BLaER1 (cell line): ENCODE data around the gene MCOLN2.

Experiments used
- H3K27ac ChIP-seq: shearing (Covaris generic); formaldehyde crosslinking; 2 replicates; pipeline ENCODE4 v1.8.1; 2022
- H3K27me3 ChIP-seq: shearing (Covaris generic); formaldehyde crosslinking; 2 replicates; pipeline ENCODE4 v1.8.1; 2022
- H3K36me3 ChIP-seq: shearing (Covaris generic); formaldehyde crosslinking; 2 replicates; pipeline ENCODE4 v1.8.1; 2022
- H3K4me1 ChIP-seq: shearing (Covaris generic); formaldehyde crosslinking; 2 replicates; pipeline ENCODE4 v1.8.1; 2022
- H3K4me2 ChIP-seq: shearing (Covaris generic); formaldehyde crosslinking; 2 replicates; pipeline ENCODE4 v1.8.1; 2022
- H3K4me3 ChIP-seq: shearing (Covaris generic); formaldehyde crosslinking; 2 replicates; pipeline ENCODE4 v1.8.1; 2022
- H3K9ac ChIP-seq: shearing (Covaris generic); formaldehyde crosslinking; 2 replicates; pipeline ENCODE4 v1.8.1; 2022
- H3K9me3 ChIP-seq: shearing (Covaris generic); formaldehyde crosslinking; 2 replicates; pipeline ENCODE4 v1.8.1; 2022
- H4K20me1 ChIP-seq: shearing (Covaris generic); formaldehyde crosslinking; 2 replicates; pipeline ENCODE4 v1.8.1; 2022
- Cebpa-rat ChIP-seq: shearing (Covaris generic); IDR thresholded peaks from 2 replicates; pipeline ENCODE4 v1.8.1; 2022

Gene MCOLN2

GRCh38 chr1:84885469-84885868 is 111.4 kb downstream of the MCOLN2 start:
- no peak overlapping the region for H3K4me3 ChIP-seq
- H3K27me3 ChIP-seq = no peaks in the 10 kb centered on the region
- no peaks in the 10 kb centered on the region for H4K20me1 ChIP-seq
- H3K36me3 ChIP-seq = no peaks in the 10 kb centered on the region
- no peaks in the 10 kb centered on the region for H3K4me1 ChIP-seq
- no peak overlapping the region for H3K9ac ChIP-seq
- H3K27ac ChIP-seq = no peak overlapping the region
- TF ChIP-seq Cebpa-rat = no peak
- H3K4me2 ChIP-seq = no peak overlapping the region
- no peaks in the 10 kb centered on the region for H3K9me3 ChIP-seq

GRCh38 chr1:84884671-84885389 is 112.1 kb downstream of the MCOLN2 start:
- H3K27ac ChIP-seq = no peak overlapping the region
- TF ChIP-seq Cebpa-rat = no peak
- H3K27me3 ChIP-seq = no peaks in the 10 kb centered on the region
- H3K4me1 ChIP-seq = no peaks in the 10 kb centered on the region
- H3K36me3 ChIP-seq = no peaks in the 10 kb centered on the region
- H3K4me2 ChIP-seq = no peak overlapping the region
- H3K9me3 ChIP-seq = no peaks in the 10 kb centered on the region
- no peak overlapping the region for H3K9ac ChIP-seq
- H3K4me3 ChIP-seq = no peak overlapping the region
- no peaks in the 10 kb centered on the region for H4K20me1 ChIP-seq

GRCh38 chr1:84883286-84883685 is 113.6 kb downstream of the MCOLN2 start:
- H3K4me1 ChIP-seq = no peaks in the 10 kb centered on the region
- H3K27me3 ChIP-seq = no peaks in the 10 kb centered on the region
- no peak overlapping the region for H3K9ac ChIP-seq
- no peaks in the 10 kb centered on the region for H3K36me3 ChIP-seq
- no peak overlapping the region for H3K27ac ChIP-seq
- H4K20me1 ChIP-seq = no peaks in the 10 kb centered on the region
- H3K4me3 ChIP-seq = no peak overlapping the region
- TF ChIP-seq Cebpa-rat = no peak
- no peaks in the 10 kb centered on the region for H3K9me3 ChIP-seq
- H3K4me2 ChIP-seq = no peak overlapping the region

- no peak for TF ChIP-seq Cebpa-rat
- H3K27me3 ChIP-seq = no peaks in the 10 kb centered on the region
- no peaks in the 10 kb centered on the region for H3K9me3 ChIP-seq
- H3K27ac ChIP-seq = no peak overlapping the region
- no peaks in the 10 kb centered on the region for H4K20me1 ChIP-seq
- H3K4me2 ChIP-seq = no peak overlapping the region
- H3K36me3 ChIP-seq = no peaks in the 10 kb centered on the region
- H3K4me3 ChIP-seq = no peak overlapping the region
- no peak overlapping the region for H3K9ac ChIP-seq
- no peaks in the 10 kb centered on the region for H3K4me1 ChIP-seq
Observed at GRCh38 chr1:84877592-84877991, 119.3 kb downstream of the MCOLN2 start.

GRCh38 chr1:84876353-84876752 is 120.6 kb downstream of the MCOLN2 start:
- Histone ChIP-seq H4K20me1 (no peaks in the 10 kb centered on the region), H3K27me3 (no peaks in the 10 kb centered on the region), H3K27ac (no peak overlapping the region), H3K9ac (no peak overlapping the region), H3K4me1 (no peaks in the 10 kb centered on the region), H3K4me2 (no peak overlapping the region), H3K4me3 (no peak overlapping the region), H3K9me3 (no peaks in the 10 kb centered on the region), H3K36me3 (no peaks in the 10 kb centered on the region)
- TF ChIP-seq Cebpa-rat = no peak
